CD4-positive, alpha-beta T cell (primary cell): ENCODE results near the gene SH3GLB2. TPM values are rescaled to one million over a fixed set of nuclear protein-coding genes. Genes with fewer than 3 reads are reported as not detected.

ENCODE experiments used
- ATAC-seq: fragments of 200-7000 bp; cut with Tn5 transposase; one replicate; pipeline ENCODE4 v1.10.0; 2022; ENCODE audit warnings: mild to moderate bottlenecking; ENCODE audit not compliant: poor library complexity
- CTCF ChIA-PET: fragments of 350-600 bp; sonication (Branson Sonifier 250); formaldehyde crosslinking; loops from one replicate; lab custom pipeline; 2021; ENCODE audit warnings: antibody characterized with exemption, inconsistent platforms; lab: Charles Lee
- POLR2A ChIA-PET: fragments of 350-600 bp; sonication (Branson Sonifier 250); formaldehyde crosslinking; loops from one replicate; lab custom pipeline; 2021; ENCODE audit warnings: antibody characterized with exemption, inconsistent platforms; lab: Charles Lee
- DNase-seq, 14 experiments: peaks; one replicate each; pipeline ENCODE4 v3.0.0-alpha.2; 2013 to 2020; ENCODE audit warnings: mixed read lengths in 2 of 14
- H3K27ac ChIP-seq, 2 donors: one replicate each; pipeline versions ENCODE4 v1.5.1 to v1.7.0; 2013; ENCODE audit warnings: low read length in 2 of 2, low read depth in 1 of 2, mild to moderate bottlenecking in 1 of 2
- H3K27me3 ChIP-seq, 2 experiments: 1 replicate in 1 of 2; 2 replicates in 1 of 2; pipeline versions ENCODE4 v1.6.1 to v1.7.0; 2013; ENCODE audit warnings: low read length in 2 of 2, control low read depth in 1 of 2, mild to moderate bottlenecking in 1 of 2, moderate library complexity in 1 of 2; ENCODE audit not compliant: insufficient read depth in 2 of 2, control insufficient read depth in 1 of 2
- H3K36me3 ChIP-seq: one replicate; pipeline ENCODE4 v1.6.1; 2013; ENCODE audit warnings: low read length, control low read depth; ENCODE audit not compliant: insufficient read depth
- H3K4me1 ChIP-seq: one replicate; pipeline ENCODE4 v1.6.1; 2013; ENCODE audit warnings: low read length, control low read depth; ENCODE audit not compliant: insufficient read depth
- H3K4me3 ChIP-seq: one replicate; pipeline ENCODE4 v1.5.1; 2013; ENCODE audit warnings: mild to moderate bottlenecking, low read length, moderate library complexity
- H3K9me3 ChIP-seq, 2 experiments: 1 replicate in 1 of 2; 2 replicates in 1 of 2; pipeline versions ENCODE4 v1.6.1 to v1.7.0; 2013; ENCODE audit warnings: low read length in 2 of 2, mild to moderate bottlenecking in 2 of 2, control low read depth in 1 of 2, moderate library complexity in 1 of 2; ENCODE audit not compliant: control insufficient read depth in 1 of 2, insufficient read depth in 1 of 2
- H3K27ac Mint-ChIP-seq: one replicate; pipeline ENCODE4 v1.8.0; 2020; ENCODE audit warnings: mixed read lengths
- H3K27me3 Mint-ChIP-seq: one replicate; pipeline ENCODE4 v1.8.0; 2021; ENCODE audit warnings: mixed read lengths
- H3K36me3 Mint-ChIP-seq: one replicate; pipeline ENCODE4 v1.8.0; 2021; ENCODE audit warnings: low read depth, mixed read lengths
- H3K4me1 Mint-ChIP-seq: one replicate; pipeline ENCODE4 v1.8.0; 2021; ENCODE audit warnings: low read depth, mixed read lengths
- H3K4me3 Mint-ChIP-seq: one replicate; pipeline ENCODE4 v1.8.0; 2020; ENCODE audit warnings: mild to moderate bottlenecking, mixed read lengths
- H3K9me3 Mint-ChIP-seq: one replicate; pipeline ENCODE4 v1.8.0; 2020; ENCODE audit warnings: mixed read lengths
- intact Hi-C, 2 experiments: fragments of 100-400 bp; cut with DNase I in 1 of 2; cut with micrococcal nuclease in 1 of 2; formaldehyde crosslinking; loops; one replicate each; pipeline versions ENCODE4 v1.15.1 to v1.9.0; 2023 to 2025; cut with DNase I, micrococcal nuclease
- total RNA-seq, 174 experiments: library from RNA in 2 of 174; stranded (reverse) in 2 of 174; gene quantifications; one replicate each; pipeline ENCODE4 v1.2.3 and lab custom pipeline; 2021 to 2026
- TF ChIP-seq, protein P1 (sequence below): fragments of 200-600 bp; IDR thresholded peaks from one replicate; pipeline ENCODE4 v1.8.0; 2022; ENCODE audit warnings: antibody characterized with exemption, mild to moderate bottlenecking

The SH3GLB2 gene
- total RNA-seq, 2 experiments from 2014 or later, result 65.6 to 69.1 TPM

GRCh38 chr9:129008469-129008965 is 19.6 kb downstream of the SH3GLB2 start:
- no peaks in the 10 kb centered on the region for H3K4me1 Mint-ChIP-seq
- POLR2A ChIA-PET, result no interaction called here
- H3K27me3 Mint-ChIP-seq, result no peaks in the 10 kb centered on the region
- H3K9me3 Mint-ChIP-seq, result no peaks in the 10 kb centered on the region
- H3K27ac Mint-ChIP-seq, result no peak overlapping the region
- H3K36me3 Mint-ChIP-seq, result peaks cover 57% of the 10 kb centered on the region
- no peak overlapping the region for H3K4me3 Mint-ChIP-seq
- Histone ChIP-seq H3K4me3 (no peak overlapping the region), H3K4me1 (peaks cover 4% of the 10 kb centered on the region), H3K27ac (no peak overlapping the region), H3K27me3 (no peaks in the 10 kb centered on the region), H3K9me3 (no peaks in the 10 kb centered on the region), H3K36me3 (peaks cover 77% of the 10 kb centered on the region)
- no peak for ATAC-seq
- intact Hi-C loops, result no loop called here
- DNase-seq, result peak in 1 of 14 experiments; percentile 14
- CTCF ChIA-PET, result no interaction called here
- TF ChIP-seq, protein P1, sequence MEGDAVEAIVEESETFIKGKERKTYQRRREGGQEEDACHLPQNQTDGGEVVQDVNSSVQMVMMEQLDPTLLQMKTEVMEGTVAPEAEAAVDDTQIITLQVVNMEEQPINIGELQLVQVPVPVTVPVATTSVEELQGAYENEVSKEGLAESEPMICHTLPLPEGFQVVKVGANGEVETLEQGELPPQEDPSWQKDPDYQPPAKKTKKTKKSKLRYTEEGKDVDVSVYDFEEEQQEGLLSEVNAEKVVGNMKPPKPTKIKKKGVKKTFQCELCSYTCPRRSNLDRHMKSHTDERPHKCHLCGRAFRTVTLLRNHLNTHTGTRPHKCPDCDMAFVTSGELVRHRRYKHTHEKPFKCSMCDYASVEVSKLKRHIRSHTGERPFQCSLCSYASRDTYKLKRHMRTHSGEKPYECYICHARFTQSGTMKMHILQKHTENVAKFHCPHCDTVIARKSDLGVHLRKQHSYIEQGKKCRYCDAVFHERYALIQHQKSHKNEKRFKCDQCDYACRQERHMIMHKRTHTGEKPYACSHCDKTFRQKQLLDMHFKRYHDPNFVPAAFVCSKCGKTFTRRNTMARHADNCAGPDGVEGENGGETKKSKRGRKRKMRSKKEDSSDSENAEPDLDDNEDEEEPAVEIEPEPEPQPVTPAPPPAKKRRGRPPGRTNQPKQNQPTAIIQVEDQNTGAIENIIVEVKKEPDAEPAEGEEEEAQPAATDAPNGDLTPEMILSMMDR, result no peak

DNA sequence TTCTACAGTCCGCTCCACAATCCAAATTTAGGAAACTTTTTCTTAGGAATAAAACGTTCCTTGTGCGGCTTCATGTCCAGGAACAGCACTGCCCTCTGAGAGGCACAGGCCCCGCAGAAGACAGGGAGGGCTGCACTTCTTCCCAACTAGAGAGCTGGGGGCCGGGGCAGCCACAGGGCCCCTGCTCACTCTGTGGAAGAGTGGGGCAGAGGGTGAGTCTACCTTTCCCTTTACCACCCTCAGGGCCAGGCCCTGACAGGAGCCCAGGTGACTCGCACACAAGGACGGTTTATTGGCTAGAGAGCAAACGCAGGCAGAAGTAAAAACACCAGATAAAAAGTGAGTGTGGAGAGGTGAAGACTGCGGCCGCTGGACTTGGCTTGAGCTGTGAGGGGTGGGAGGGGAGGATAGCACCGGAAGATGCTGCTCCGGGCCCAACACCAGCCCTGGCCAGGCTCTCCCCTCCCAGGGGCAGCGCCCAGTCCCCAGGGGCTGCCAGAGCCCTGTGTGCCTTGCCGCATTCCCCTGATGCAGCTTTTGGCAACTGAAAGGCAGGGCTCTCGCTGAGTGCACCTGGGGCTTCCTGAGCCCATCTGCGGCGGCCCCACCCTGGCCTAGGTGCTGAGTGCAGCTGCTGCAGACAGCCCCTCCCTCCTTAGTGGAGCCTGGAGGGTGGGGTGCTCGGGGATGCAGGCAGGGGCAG is 20.2 kb downstream of the SH3GLB2 start:
- Mint-ChIP-seq H3K4me1 (no peaks in the 10 kb centered on the region), H3K9me3 (no peaks in the 10 kb centered on the region), H3K4me3 (no peak overlapping the region), H3K27ac (no peak overlapping the region), H3K36me3 (peaks cover 59% of the 10 kb centered on the region), H3K27me3 (no peaks in the 10 kb centered on the region)
- Histone ChIP-seq H3K27ac (no peak overlapping the region), H3K27me3 (no peaks in the 10 kb centered on the region), H3K36me3 (peaks cover 77% of the 10 kb centered on the region), H3K4me3 (no peak overlapping the region), H3K4me1 (peaks cover 4% of the 10 kb centered on the region), H3K9me3 (no peaks in the 10 kb centered on the region)
- TF ChIP-seq, protein P1, result no peak
- CTCF ChIA-PET, result interaction anchor here (0.5 kb wide), 1 partner anchor 164 kb away, joined by 3 read pairs; no protein-coding TSS in a partner anchor
- DNase-seq, result peak in 1 of 14 experiments; percentile 15
- intact Hi-C loops, result no loop called here
- POLR2A ChIA-PET, result no interaction called here
- ATAC-seq, result no peak

DNA sequence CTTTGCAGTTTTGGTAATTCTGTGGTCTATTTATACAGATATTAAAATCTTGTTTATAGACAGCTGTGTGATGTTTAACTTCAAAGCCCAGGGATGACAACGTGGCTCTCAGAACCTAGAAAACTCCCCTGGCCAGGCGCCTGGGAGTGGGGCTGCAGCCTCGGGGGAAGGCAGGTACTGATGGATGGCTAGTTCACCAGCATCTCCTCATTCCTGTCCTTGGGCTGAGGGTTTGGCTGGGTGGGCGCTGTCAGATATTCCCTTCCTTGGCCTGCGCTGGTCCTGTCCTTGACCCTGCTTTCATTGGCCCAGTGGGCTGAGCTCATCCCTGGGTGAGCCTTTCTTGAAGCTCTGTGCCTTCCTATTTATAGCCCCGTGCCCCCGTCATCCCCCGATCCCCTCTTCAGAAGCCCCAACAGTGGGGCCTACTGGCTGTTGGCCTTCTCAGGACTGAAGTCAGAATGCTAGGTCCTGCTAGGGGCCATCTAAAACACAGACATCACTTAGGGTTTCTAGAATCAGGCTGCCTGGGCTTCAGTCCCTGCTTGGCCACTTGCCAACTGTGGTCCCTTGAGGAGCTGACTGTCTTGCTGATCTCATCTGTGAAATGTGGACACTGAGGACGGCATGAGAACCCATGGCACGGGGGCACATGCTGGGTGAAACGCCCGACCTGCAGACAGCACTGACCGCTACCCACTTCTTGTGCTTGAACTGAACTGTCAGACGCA is 20.9 kb downstream of the SH3GLB2 start:
- H3K27ac ChIP-seq, result no peak overlapping the region
- H3K4me3 ChIP-seq, result no peak overlapping the region
- DNase-seq, result no peak
- ATAC-seq, result no peak
- peak overlapping the region; percentile 31 for H3K27ac Mint-ChIP-seq
- no peaks in the 10 kb centered on the region for H3K9me3 ChIP-seq
- H3K27me3 ChIP-seq, result no peaks in the 10 kb centered on the region
- no peaks in the 10 kb centered on the region for H3K27me3 Mint-ChIP-seq
- CTCF ChIA-PET, result interaction anchor here (0.5 kb wide), 1 partner anchor 164 kb away, joined by 3 read pairs; no protein-coding TSS in a partner anchor
- peaks cover 78% of the 10 kb centered on the region for H3K36me3 ChIP-seq
- H3K4me1 ChIP-seq, result peaks cover 4% of the 10 kb centered on the region
- intact Hi-C loops, result no loop called here
- H3K4me1 Mint-ChIP-seq, result no peaks in the 10 kb centered on the region
- peaks cover 59% of the 10 kb centered on the region for H3K36me3 Mint-ChIP-seq
- TF ChIP-seq, protein P1, result no peak
- H3K4me3 Mint-ChIP-seq, result no peak overlapping the region
- H3K9me3 Mint-ChIP-seq, result no peaks in the 10 kb centered on the region
- POLR2A ChIA-PET, result interaction anchor here (0.6 kb wide), 1 partner anchor 1619 kb away, joined by 4 read pairs; no protein-coding TSS in a partner anchor
